CD4-positive, alpha-beta T cell treated with Interferon alpha-2 for 1 hour (primary cell): ENCODE measurements around the gene CLTCL1.
"Not testable (repeated sequence)": the region's sequence is repeated elsewhere in the genome, so short reads cannot be mapped to it uniquely, and the experiment has no call there.

Source experiments
- DNase-seq, 2 donors: peaks; one replicate each; pipeline ENCODE4 v3.0.0-alpha.2; 2020 to 2022

The CLTCL1 gene

GRCh38 chr22:19290400-19291217 is 910 bp downstream of the CLTCL1 start:
- DNase-seq: peak in 1 of 2 donors; percentile 7

- DNase-seq: peak in 1 of 2 donors; percentile 16
These were observed 1.9 kb downstream of the CLTCL1 start for GRCh38 chr22:19289475-19290161.

- DNase-seq: no peak
These were observed 3.6 kb downstream of the CLTCL1 start for GRCh38 chr22:19287889-19288288.

- DNase-seq: no peak
These were observed 4.3 kb downstream of the CLTCL1 start for GRCh38 chr22:19287076-19287707.

- DNase-seq: no peak
These were observed 5.7 kb downstream of the CLTCL1 start for GRCh38 chr22:19285831-19286230.

- not testable (repeated sequence) for DNase-seq
These were observed 12.4 kb downstream of the CLTCL1 start for GRCh38 chr22:19279143-19279542.

- DNase-seq: no peak
These were observed 13.7 kb downstream of the CLTCL1 start for GRCh38 chr22:19277785-19278184.

- no peak for DNase-seq
These were observed 15.5 kb downstream of the CLTCL1 start for GRCh38 chr22:19275919-19276600.

GRCh38 chr22:19275513-19275912 is 16.0 kb downstream of the CLTCL1 start:
- no peak for DNase-seq

GRCh38 chr22:19275104-19275503 is 16.4 kb downstream of the CLTCL1 start:
- DNase-seq: no peak

GRCh38 chr22:19271856-19272535 is 19.5 kb downstream of the CLTCL1 start:
- no peak for DNase-seq

- no peak for DNase-seq
These were observed 20.2 kb downstream of the CLTCL1 start for GRCh38 chr22:19271273-19271855.

GRCh38 chr22:19270873-19271272 is 20.6 kb downstream of the CLTCL1 start:
- no peak for DNase-seq

- DNase-seq: no peak
These were observed 24.9 kb downstream of the CLTCL1 start for GRCh38 chr22:19266547-19267086.

GRCh38 chr22:19265779-19266178 is 25.7 kb downstream of the CLTCL1 start:
- DNase-seq: no peak

- DNase-seq: no peak
These were observed 30.7 kb downstream of the CLTCL1 start for GRCh38 chr22:19260804-19261203.

GRCh38 chr22:19260194-19260593 is 31.3 kb downstream of the CLTCL1 start:
- no peak for DNase-seq

- DNase-seq: not testable (repeated sequence)
These were observed 32.6 kb downstream of the CLTCL1 start for GRCh38 chr22:19258968-19259288.

- no peak for DNase-seq
These were observed 33.1 kb downstream of the CLTCL1 start for GRCh38 chr22:19258371-19258770.

GRCh38 chr22:19256362-19256761 is 35.2 kb downstream of the CLTCL1 start:
- not testable (repeated sequence) for DNase-seq

- DNase-seq: no peak
These were observed 38.4 kb downstream of the CLTCL1 start for GRCh38 chr22:19253143-19253542.
